Esophagus muscularis mucosa (tissue), 3 donors: Measurements from ENCODE around the gene PRR5.

Experiments used
- CTCF ChIP-seq, 3 experiments: fragments of 200-600 bp in 2 of 3; fragments of 450-650 bp in 1 of 3; sonication (generic) in 2 of 3; IDR thresholded peaks; one replicate each; pipeline ENCODE4 v1.5.1; 2017 to 2019; ENCODE audit warnings: antibody characterized with exemption in 3 of 3, mild to moderate bottlenecking in 2 of 3, moderate library complexity in 1 of 3
- POLR2A ChIP-seq: fragments of 450-650 bp; IDR thresholded peaks from one replicate; pipeline ENCODE4 v1.6.1; 2017; ENCODE audit warnings: antibody characterized with exemption, moderate library complexity, mild to moderate bottlenecking, low read depth
- POLR2AphosphoS5 ChIP-seq, 2 donors: sonication (generic); formaldehyde crosslinking; IDR thresholded peaks; one replicate each; pipeline ENCODE4 v1.6.1; 2017; ENCODE audit warnings: antibody characterized with exemption in 2 of 2

- TF ChIP-seq CTCF (IDR thresholded peaks at IDR 0.05) (no peak), POLR2A (no peak), POLR2AphosphoS5 (IDR thresholded peaks at IDR 0.05) (no peak)
These were observed 38.3 kb downstream of the PRR5 start for GRCh38 chr22:44740307-44740706.
